H1 (cell line): ENCODE measurements around the gene CDCP1. TPM values are rescaled to one million over a fixed set of nuclear protein-coding genes. Genes with fewer than 3 reads are reported as not detected.

Experiments
- CTCF ChIA-PET: fragments of 300-600 bp; sonication (Branson Sonifier 250); formaldehyde crosslinking; loops from one replicate; lab custom pipeline; 2021; ENCODE audit not compliant: partially characterized antibody; lab: Charles Lee
- POLR2A ChIA-PET: fragments of 300-600 bp; sonication (Branson Sonifier 250); formaldehyde crosslinking; loops from one replicate; lab custom pipeline; 2021; ENCODE audit warnings: inconsistent platforms; ENCODE audit not compliant: partially characterized antibody; lab: Charles Lee
- DNase-seq, 2 experiments: peaks; one replicate each; pipeline versions ENCODE4 v3.0.0 to v3.0.0-alpha.2; 2010 to 2022; ENCODE audit warnings: low spot score in 2 of 2, low read depth in 1 of 2, mixed read lengths in 1 of 2
- FAIRE-seq: peaks from 2 replicates; lab custom pipeline; 2011; peaks lifted over from hg19 to GRCh38; lab: Jason Lieb, UNC
- H2AFZ ChIP-seq: 2 replicates; pipeline ENCODE4 v1.8.1; 2012; ENCODE audit warnings: low read length, inconsistent platforms
- H2AK5ac ChIP-seq: 2 replicates; pipeline ENCODE4 v1.6.1; 2013; ENCODE audit warnings: low read depth, low read length
- H2BK120ac ChIP-seq: replicated peaks from 2 replicates; pipeline ENCODE3; 2013; ENCODE audit warnings: low read depth, low read length, inconsistent platforms
- H2BK12ac ChIP-seq: 2 replicates; pipeline ENCODE4 v1.6.1; 2013; ENCODE audit warnings: low read depth, low read length
- H2BK15ac ChIP-seq: 2 replicates; pipeline ENCODE4 v1.6.1; 2013; ENCODE audit warnings: low read length
- H2BK20ac ChIP-seq: 2 replicates; pipeline ENCODE4 v1.6.1; 2013; ENCODE audit warnings: low read length
- H2BK5ac ChIP-seq: 2 replicates; pipeline ENCODE4 v1.6.1; 2013; ENCODE audit warnings: low read depth, low read length
- H3K14ac ChIP-seq: 2 replicates; pipeline ENCODE4 v1.6.1; 2013; ENCODE audit warnings: inconsistent platforms; ENCODE audit not compliant: insufficient read length
- H3K18ac ChIP-seq: 2 replicates; pipeline ENCODE4 v1.6.1; 2013; ENCODE audit warnings: low read length; ENCODE audit errors: extremely low read depth
- H3K23ac ChIP-seq: 2 replicates; pipeline ENCODE4 v1.6.1; 2013; ENCODE audit warnings: inconsistent platforms; ENCODE audit not compliant: insufficient read length
- H3K23me2 ChIP-seq: 2 replicates; pipeline ENCODE4 v1.6.1; 2013; ENCODE audit warnings: low read depth, low read length
- H3K27ac ChIP-seq: 2 replicates; pipeline ENCODE4 v1.6.1; 2011; ENCODE audit warnings: low read depth, low read length, inconsistent platforms
- H3K27me3 ChIP-seq, 4 experiments: replicated peaks in 1 of 4; 1 replicate in 1 of 4; 2 replicates in 3 of 4; pipeline versions ENCODE4 v1.6.1 to v1.8.1; 2011 to 2013; ENCODE audit warnings: low read length in 3 of 4, mild to moderate bottlenecking in 3 of 4, inconsistent platforms in 2 of 4, mixed read lengths in 2 of 4, moderate library complexity in 1 of 4; ENCODE audit not compliant: control insufficient read depth in 3 of 4, insufficient read depth in 3 of 4; ENCODE audit errors: extremely low read depth in 1 of 4
- H3K36me3 ChIP-seq, 4 experiments: 2 replicates each; pipeline versions ENCODE4 v1.6.1 to v1.8.1; 2011 to 2013; ENCODE audit warnings: mild to moderate bottlenecking in 4 of 4, low read length in 3 of 4, moderate library complexity in 2 of 4, control low read depth in 1 of 4, inconsistent platforms in 1 of 4; ENCODE audit not compliant: insufficient read depth in 4 of 4, control insufficient read depth in 2 of 4
- H3K4ac ChIP-seq: replicated peaks from 2 replicates; pipeline ENCODE3; 2013; ENCODE audit warnings: low read length, low read depth, mixed read lengths, inconsistent platforms; ENCODE audit not compliant: insufficient read length
- H3K4me1 ChIP-seq, 4 experiments: replicated peaks in 1 of 4; 1 replicate in 1 of 4; 2 replicates in 3 of 4; pipeline versions ENCODE4 v1.6.1 to v1.8.1; 2011 to 2013; ENCODE audit warnings: low read length in 3 of 4, inconsistent platforms in 2 of 4, mixed read lengths in 1 of 4; ENCODE audit not compliant: insufficient read depth in 4 of 4, control insufficient read depth in 3 of 4
- H3K4me2 ChIP-seq, 2 experiments: 2 replicates each; pipeline versions ENCODE4 v1.6.1 to v1.8.1; 2011 to 2013; ENCODE audit warnings: low read depth in 2 of 2, low read length in 2 of 2, control low read depth in 1 of 2, inconsistent platforms in 1 of 2, mild to moderate bottlenecking in 1 of 2; ENCODE audit not compliant: insufficient read depth in 1 of 2
- H3K4me3 ChIP-seq, 4 experiments: fragments of 200-600, 300-600 bp in 1 of 4; sonication (generic), shearing (Covaris generic), sonication (Bioruptor Twin) in 1 of 4; 2 replicates each; pipeline versions ENCODE4 v1.5.1 to v1.8.1; 2011 to 2016; ENCODE audit warnings: low read length in 4 of 4, low read depth in 3 of 4, control low read depth in 2 of 4, inconsistent platforms in 2 of 4, mild to moderate bottlenecking in 2 of 4, mixed read lengths in 1 of 4, moderate library complexity in 1 of 4; ENCODE audit not compliant: insufficient read depth in 2 of 4; ENCODE audit errors: extremely low read depth in 1 of 4
- H3K56ac ChIP-seq: replicated peaks from 2 replicates; pipeline ENCODE3; 2013; ENCODE audit warnings: low read depth, mild to moderate bottlenecking, mixed read lengths, low read length, inconsistent platforms; ENCODE audit not compliant: insufficient read length
- H3K79me1 ChIP-seq: 2 replicates; pipeline ENCODE4 v1.6.1; 2013; ENCODE audit warnings: low read depth, low read length, control low read depth
- H3K79me2 ChIP-seq, 2 experiments: 2 replicates each; pipeline versions ENCODE4 v1.6.1 to v1.8.1; 2012 to 2013; ENCODE audit warnings: low read length in 2 of 2, mild to moderate bottlenecking in 2 of 2, inconsistent platforms in 1 of 2; ENCODE audit not compliant: insufficient read depth in 2 of 2, control insufficient read depth in 1 of 2
- H3K9ac ChIP-seq, 4 experiments: replicated peaks in 1 of 4; 1 replicate in 1 of 4; 2 replicates in 3 of 4; pipeline versions ENCODE4 v1.6.1 to v1.8.1; 2011 to 2013; ENCODE audit warnings: low read depth in 3 of 4, low read length in 3 of 4, control low read depth in 2 of 4, mild to moderate bottlenecking in 2 of 4, moderate library complexity in 2 of 4, inconsistent platforms in 1 of 4; ENCODE audit errors: extremely low read depth in 1 of 4
- H3K9me3 ChIP-seq, 2 experiments: 2 replicates each; pipeline versions ENCODE4 v1.6.1 to v1.8.1; 2012 to 2013; ENCODE audit warnings: mild to moderate bottlenecking in 2 of 2, moderate library complexity in 2 of 2, control low read depth in 1 of 2, inconsistent platforms in 1 of 2, low read depth in 1 of 2, low read length in 1 of 2, mixed read lengths in 1 of 2; ENCODE audit not compliant: insufficient read depth in 2 of 2
- H4K20me1 ChIP-seq, 2 experiments: replicated peaks in 1 of 2; 2 replicates each; pipeline versions ENCODE3 to v1.8.1; 2011 to 2013; ENCODE audit warnings: inconsistent platforms in 2 of 2, low read length in 2 of 2, mild to moderate bottlenecking in 1 of 2; ENCODE audit not compliant: insufficient read depth in 2 of 2, control insufficient read depth in 1 of 2
- H4K5ac ChIP-seq: 2 replicates; pipeline ENCODE4 v1.6.1; 2013; ENCODE audit warnings: low read length, low read depth, mixed read lengths, inconsistent platforms; ENCODE audit not compliant: insufficient read length
- H4K8ac ChIP-seq: 2 replicates; pipeline ENCODE4 v1.8.0; 2013; ENCODE audit warnings: mild to moderate bottlenecking, moderate library complexity, low read length, inconsistent platforms; ENCODE audit not compliant: insufficient read depth; ENCODE audit errors: extremely low read depth
- H4K91ac ChIP-seq: replicated peaks from 2 replicates; pipeline ENCODE3; 2013; ENCODE audit warnings: low read length, mixed read lengths, inconsistent platforms; ENCODE audit not compliant: insufficient read length
- BRCA1 ChIP-seq: IDR thresholded peaks from 2 replicates; pipeline ENCODE4 v1.6.1; 2012; ENCODE audit warnings: low read depth, low read length, improper control_type of control experiment
- EP300 ChIP-seq, 2 experiments: IDR thresholded peaks; 1 replicate in 1 of 2; 2 replicates in 1 of 2; pipeline ENCODE4 v1.6.1; 2011 to 2012; ENCODE audit warnings: low read depth in 2 of 2, low read length in 2 of 2, mild to moderate bottlenecking in 2 of 2, borderline replicate concordance in 1 of 2, inconsistent platforms in 1 of 2, moderate library complexity in 1 of 2
- SRF ChIP-seq: IDR thresholded peaks from 2 replicates; pipeline ENCODE4 v1.6.1; 2011; ENCODE audit warnings: mild to moderate bottlenecking, low read depth, low read length, moderate library complexity
- TAF1 ChIP-seq: IDR thresholded peaks from 2 replicates; pipeline ENCODE4 v1.6.1; 2011; ENCODE audit warnings: mild to moderate bottlenecking, low read depth, low read length
- YY1 ChIP-seq: IDR thresholded peaks from 2 replicates; pipeline ENCODE4 v1.6.1; 2011; ENCODE audit warnings: low read depth, mild to moderate bottlenecking, low read length
- WGBS, 2 experiments: shearing (Covaris generic) in 1 of 2; methylation state at CpG; one replicate each; pipeline versions ENCODE4 v1.1.6 to v1.1.7; 2013 to 2015; ENCODE audit warnings: low lambda C conversion rate in 2 of 2, mixed read lengths in 2 of 2, inconsistent platforms in 1 of 2, low coverage in 1 of 2, missing lambda C conversion rate in 1 of 2; ENCODE audit not compliant: insufficient replicate concordance in 2 of 2, insufficient coverage in 1 of 2, insufficient read length in 1 of 2; ENCODE audit errors: extremely low coverage in 1 of 2, missing lambda C conversion rate in 1 of 2; 5-methylcytosine and 5-hydroxymethylcytosine counted together
- polyA plus RNA-seq, 7 experiments: library from polyadenylated mRNA; depleted of rRNA in 3 of 7; stranded (reverse) in 5 of 7; unstranded in 2 of 7; fragments of >200 nt in 5 of 7; fragments of 200-250 nt in 2 of 7; gene quantifications; 1 replicate in 5 of 7; 2 replicates in 1 of 7; 4 replicates in 1 of 7; pipeline versions ENCODE4 v1.2.1 to v1.2.3, GENCODE V29; 2011 to 2013; ENCODE audit warnings: missing spikeins in 2 of 7, mixed read lengths in 2 of 7
- total RNA-seq: library from RNA; stranded (reverse); fragmentation: NEBNext Ultra II Directional; extraction: Animal tissue kit (Norgen Biotek cat#: 25700); gene quantifications from 2 replicates; pipeline ENCODE4 v1.2.1, GENCODE V29; 2021

The CDCP1 gene
- total and polyA plus RNA-seq, 2 of the 8 experiments (the other 6 are each of a cell fraction or from before 2014, with no cell fraction given), result 10.0 to 23.3 TPM

GRCh38 chr3:45188719-45189659 is 42.8 kb upstream of the CDCP1 start:
- POLR2A ChIA-PET, result no interaction called here
- TF ChIP-seq YY1 (no peak), SRF (no peak), EP300 (IDR thresholded peaks at IDR 0.05; ENCODE audit: borderline replicate concordance in 1 of 2, low read depth in 2 of 2, low read length in 2 of 2) (no peak), BRCA1 (no peak), TAF1 (no peak)
- H3K9ac ChIP-seq, result no peak overlapping the region
- no peaks in the 10 kb centered on the region for H3K23me2 ChIP-seq
- H2BK120ac ChIP-seq, result no peak overlapping the region
- H3K27ac ChIP-seq, result no peak overlapping the region
- H4K20me1 ChIP-seq, result no peaks in the 10 kb centered on the region
- H4K5ac ChIP-seq, result no peak overlapping the region
- no peak overlapping the region for H3K23ac ChIP-seq
- no peak overlapping the region for H2AFZ ChIP-seq
- DNase-seq, result no peak
- H3K36me3 ChIP-seq, result no peaks in the 10 kb centered on the region; a peak in 1 of 8 replicates
- H2BK15ac ChIP-seq, result no peak overlapping the region
- no peak overlapping the region for H2BK20ac ChIP-seq
- H3K79me1 ChIP-seq, result no peaks in the 10 kb centered on the region
- H3K79me2 ChIP-seq, result no peaks in the 10 kb centered on the region
- H3K9me3 ChIP-seq, result no peaks in the 10 kb centered on the region
- H3K4me1 ChIP-seq, result no peaks in the 10 kb centered on the region
- no peak overlapping the region for H3K14ac ChIP-seq
- H3K18ac ChIP-seq, result no peak overlapping the region
- no peak overlapping the region for H3K56ac ChIP-seq
- CTCF ChIA-PET, result interaction anchor here (0.6 to 1.4 kb wide), 4 partner anchors 97 to 334 kb away, joined by 3 to 4 read pairs (median 3); no protein-coding TSS in a partner anchor
- H2BK12ac ChIP-seq, result no peak overlapping the region
- H3K4me2 ChIP-seq, result no peak overlapping the region
- H2BK5ac ChIP-seq, result no peak overlapping the region
- WGBS, 2 experiments, result 87% methylated on average over 7 of the region's 8 CpGs; no CpG with 5 or more reads in 1 of the 2 experiments
- no peaks in the 10 kb centered on the region; a peak in 3 of 7 replicates for H3K27me3 ChIP-seq
- H4K91ac ChIP-seq, result no peak overlapping the region
- H2AK5ac ChIP-seq, result no peak overlapping the region
- FAIRE-seq, result no peak
- no peak overlapping the region for H4K8ac ChIP-seq
- H3K4me3 ChIP-seq, result no peak overlapping the region
- H3K4ac ChIP-seq, result no peak overlapping the region
